Lung (tissue), 12 donors: ENCODE results near the gene VPS33A. TPM values are rescaled to one million over a fixed set of nuclear protein-coding genes. Genes with fewer than 3 reads are reported as not detected.

ENCODE experiments used
- ATAC-seq: fragments of 200-7000 bp; cut with Tn5 transposase; one replicate; pipeline ENCODE4 v1.9.1; 2020; ENCODE audit warnings: moderate number of reproducible peaks; ENCODE audit not compliant: insufficient read depth, low FRiP score
- DNase-seq, 3 donors: peaks; one replicate each; pipeline ENCODE4 v3.0.0-alpha.2; 2013 to 2017
- H3K27ac ChIP-seq, 2 donors: one replicate each; pipeline ENCODE4 v1.5.1; 2013; ENCODE audit warnings: mild to moderate bottlenecking in 2 of 2, moderate library complexity in 2 of 2, control low read depth in 1 of 2, inconsistent platforms in 1 of 2, low read depth in 1 of 2, low read length in 1 of 2
- H3K27me3 ChIP-seq, 3 donors: one replicate each; pipeline ENCODE4 v1.5.1; 2013; ENCODE audit warnings: low read length in 2 of 3; ENCODE audit not compliant: control insufficient read depth in 3 of 3, insufficient read depth in 3 of 3
- H3K36me3 ChIP-seq, 4 donors: one replicate each; pipeline ENCODE4 v1.5.1; 2013; ENCODE audit warnings: low read length in 4 of 4, mild to moderate bottlenecking in 1 of 4, moderate library complexity in 1 of 4; ENCODE audit not compliant: control insufficient read depth in 4 of 4, insufficient read depth in 4 of 4
- H3K4me1 ChIP-seq, 5 donors: one replicate each; pipeline ENCODE4 v1.5.1; 2013; ENCODE audit warnings: low read length in 5 of 5, mild to moderate bottlenecking in 2 of 5, moderate library complexity in 1 of 5; ENCODE audit not compliant: control insufficient read depth in 5 of 5, insufficient read depth in 5 of 5
- H3K4me3 ChIP-seq: one replicate; pipeline ENCODE4 v1.5.1; 2013; ENCODE audit warnings: mild to moderate bottlenecking, control low read depth, moderate library complexity
- H3K9ac ChIP-seq, 2 donors: one replicate each; pipeline ENCODE4 v1.5.1; 2013; ENCODE audit warnings: low read length in 2 of 2, control low read depth in 1 of 2; ENCODE audit not compliant: insufficient read depth in 1 of 2
- H3K9me3 ChIP-seq, 4 donors: one replicate each; pipeline ENCODE4 v1.5.1; 2013; ENCODE audit warnings: low read length in 3 of 4, mild to moderate bottlenecking in 1 of 4, moderate library complexity in 1 of 4; ENCODE audit not compliant: control insufficient read depth in 4 of 4, insufficient read depth in 3 of 4
- CTCF ChIP-seq: IDR thresholded peaks from 2 replicates; pipeline ENCODE4 v1.5.1; 2012; ENCODE audit warnings: mild to moderate bottlenecking; ENCODE audit errors: control extremely low read depth, extremely low read depth
- WGBS, 2 donors: extraction: QIAGEN DNeasy Blood & Tissue Kit; methylation state at CpG; one replicate each; pipeline ENCODE4 v1.1.7; 2013; 5-methylcytosine and 5-hydroxymethylcytosine counted together
- polyA plus RNA-seq, 2 donors: library from polyadenylated mRNA; stranded (reverse); fragments of 200-250 nt; gene quantifications; one replicate each; pipeline ENCODE4 v1.2.1, GENCODE V29; 2013
- total RNA-seq, 2 donors: library from RNA; depleted of rRNA in 1 of 2; stranded (reverse); fragments of >200 nt in 1 of 2; gene quantifications; one replicate each; pipeline ENCODE4 v1.2.1, GENCODE V29; 2014 to 2021
- donor health status: control.
- donor health status: control.
- donor health status: Bipolar disorder and iron deficiency.
- donor health status: healthy.
- donor health status: DM: yes; HTN: yes; CAD: no.

Gene VPS33A
- total and polyA plus RNA-seq, 4 donors: 8.1 to 17.6 (median 15.4) TPM

GRCh38 chr12:122185494-122186082, 80.7 kb downstream of the VPS33A start:
- no peaks in the 10 kb centered on the region for H3K9me3 ChIP-seq
- peaks cover 0 to 5% (median 0%) of the 10 kb centered on the region in 5 donors for H3K4me1 ChIP-seq
- no peak for TF ChIP-seq CTCF
- no peak overlapping the region for H3K27ac ChIP-seq
- ATAC-seq: no peak
- H3K36me3 ChIP-seq: no peaks in the 10 kb centered on the region
- H3K27me3 ChIP-seq: peaks cover 0 to 2% (median 0%) of the 10 kb centered on the region in 3 donors
- DNase-seq: no peak
- no peak overlapping the region for H3K4me3 ChIP-seq
- no peak overlapping the region for H3K9ac ChIP-seq
- 88% methylated on average over 10 of the region's 10 CpGs for WGBS, 2 donors

GRCh38 chr12:122185079-122185478, 81.2 kb downstream of the VPS33A start:
- Histone ChIP-seq H3K27me3 (peaks cover 0 to 2% (median 0%) of the 10 kb centered on the region in 3 donors), H3K4me3 (no peak overlapping the region), H3K9ac (no peak overlapping the region), H3K4me1 (peaks cover 0 to 5% (median 0%) of the 10 kb centered on the region in 5 donors), H3K36me3 (no peaks in the 10 kb centered on the region), H3K27ac (no peak overlapping the region), H3K9me3 (no peaks in the 10 kb centered on the region)
- ATAC-seq (no peak), DNase-seq (no peak)
- WGBS, 2 donors: 94 to 97% methylated on average over 7 of the region's 7 CpGs
- no peak for TF ChIP-seq CTCF

- Histone ChIP-seq H3K9ac (no peak overlapping the region), H3K4me1 (peaks cover 0 to 5% (median 0%) of the 10 kb centered on the region in 5 donors), H3K27me3 (peaks cover 0 to 2% (median 0%) of the 10 kb centered on the region in 3 donors)
These were observed 81.8 kb downstream of the VPS33A start for GRCh38 chr12:122184517-122184916.

More at GRCh38 chr12:122184517-122184916, 81.8 kb downstream of the VPS33A start:
- Histone ChIP-seq H3K4me3 (no peak overlapping the region), H3K36me3 (no peaks in the 10 kb centered on the region), H3K9me3 (no peaks in the 10 kb centered on the region), H3K27ac (no peak overlapping the region)
- ATAC-seq (no peak), DNase-seq (no peak)
- 33 to 68% methylated on average over 18 of the region's 18 CpGs for WGBS, 2 donors
- TF ChIP-seq CTCF: no peak
